HepG2 (cell line): ENCODE data around the gene RIPK3. TPM values are rescaled to one million over a fixed set of nuclear protein-coding genes. Genes with fewer than 3 reads are reported as not detected.

Experiments used
- ATAC-seq: fragments of 200-7000 bp; cut with Tn5 transposase; 3 replicates; pipeline ENCODE4 v1.9.1; 2020; ENCODE audit warnings: mild to moderate bottlenecking, moderate library complexity
- BruUV-seq: library from RNA; stranded (reverse); fragments of 400-500 nt; replicated peaks from 2 replicates; lab custom pipeline; 2021; lab: Mats Ljungman, UMichigan
- CTCF ChIA-PET: fragments of 300-600 bp; formaldehyde crosslinking; extraction: SDS; loops from one replicate; lab custom pipeline; 2021; ENCODE audit warnings: low total read pairs, inconsistent platforms, low intra/inter-chr PET ratio; lab: Yijun Ruan, JAX
- POLR2A ChIA-PET: fragments of 350-600 bp; sonication (Branson Sonifier 250); formaldehyde crosslinking; loops from one replicate; lab custom pipeline; 2020; ENCODE audit warnings: antibody characterized with exemption, inconsistent platforms; lab: Yijun Ruan, JAX
- DNase-seq: peaks from one replicate; pipeline ENCODE4 v3.0.0-alpha.2; 2015; ENCODE audit warnings: low spot score
- FAIRE-seq: peaks from 3 replicates; lab custom pipeline; 2011; peaks lifted over from hg19 to GRCh38; lab: Jason Lieb, UNC
- H2AFZ ChIP-seq: one replicate; pipeline ENCODE4 v1.6.1; 2011; ENCODE audit warnings: low read length, inconsistent platforms
- H3K27ac ChIP-seq: fragments of 300-600 bp; 3 replicates; pipeline ENCODE4 v1.8.0; 2011; ENCODE audit warnings: mixed run types, mild to moderate bottlenecking, mixed read lengths, low read length, inconsistent platforms; ENCODE audit not compliant: insufficient read depth; ENCODE audit errors: extremely low read length
- H3K27me3 ChIP-seq, 2 experiments: fragments of 200-600 bp in 1 of 2; 2 replicates in 1 of 2; 3 replicates in 1 of 2; pipeline versions ENCODE4 v1.6.0 to v1.8.0; 2011; ENCODE audit warnings: low read length in 2 of 2, mild to moderate bottlenecking in 2 of 2, moderate library complexity in 2 of 2, inconsistent platforms in 1 of 2; ENCODE audit not compliant: insufficient read depth in 2 of 2, control insufficient read depth in 1 of 2
- H3K36me3 ChIP-seq, 2 experiments: fragments of 200-600 bp in 1 of 2; replicated peaks in 1 of 2; 2 replicates in 1 of 2; 3 replicates in 1 of 2; pipeline versions ENCODE4 v1.5.1 to v1.8.0; 2011; ENCODE audit warnings: low read length in 2 of 2, inconsistent platforms in 1 of 2; ENCODE audit not compliant: insufficient read depth in 2 of 2, control insufficient read depth in 1 of 2
- H3K4me1 ChIP-seq: 2 replicates; pipeline ENCODE4 v1.5.1; 2012; ENCODE audit warnings: low read length, inconsistent platforms; ENCODE audit not compliant: insufficient read depth
- H3K4me2 ChIP-seq: 2 replicates; pipeline ENCODE4 v1.6.0; 2011; ENCODE audit warnings: low read depth, low read length, inconsistent platforms
- H3K4me3 ChIP-seq, 3 experiments: fragments of 200-600 bp in 1 of 3; sonication (generic), shearing (Covaris generic) in 1 of 3; replicated peaks in 1 of 3; 2 replicates each; pipeline ENCODE4 v1.5.1; 2011 to 2016; ENCODE audit warnings: low read length in 3 of 3, inconsistent platforms in 2 of 3, low read depth in 2 of 3, mild to moderate bottlenecking in 2 of 3, control low read depth in 1 of 3, mixed read lengths in 1 of 3; ENCODE audit not compliant: insufficient read depth in 1 of 3
- H3K79me2 ChIP-seq: one replicate; pipeline ENCODE4 v1.6.1; 2011; ENCODE audit warnings: low read length, inconsistent platforms; ENCODE audit not compliant: insufficient read depth
- H3K9ac ChIP-seq: 2 replicates; pipeline ENCODE4 v1.6.0; 2011; ENCODE audit warnings: mild to moderate bottlenecking, low read depth, low read length, inconsistent platforms; ENCODE audit not compliant: insufficient read depth
- H3K9me3 ChIP-seq: 2 replicates; pipeline ENCODE4 v1.5.1; 2012; ENCODE audit warnings: mild to moderate bottlenecking, low read length
- H4K20me1 ChIP-seq: 2 replicates; pipeline ENCODE4 v1.6.0; 2011; ENCODE audit warnings: inconsistent platforms, mild to moderate bottlenecking, low read length, moderate library complexity; ENCODE audit not compliant: insufficient read depth
- CAMTA2 ChIP-seq: sonication (generic); formaldehyde crosslinking; IDR thresholded peaks from 2 replicates; pipeline ENCODE4 v1.4.0; 2020; ENCODE audit warnings: mild to moderate bottlenecking, missing genetic modification reagents, borderline replicate concordance
- FOXO1 ChIP-seq: sonication (generic); formaldehyde crosslinking; IDR thresholded peaks from 2 replicates; pipeline ENCODE4 v1.4.0; 2020; ENCODE audit warnings: missing genetic modification reagents
- GTF2F1 ChIP-seq: fragments of 150-350 bp; IDR thresholded peaks from 2 replicates; pipeline ENCODE4 v1.6.1; 2014; ENCODE audit warnings: low read length
- NONO ChIP-seq, 2 experiments: fragments of 450-650 bp in 1 of 2; sonication (generic) in 1 of 2; formaldehyde crosslinking in 1 of 2; IDR thresholded peaks in 1 of 2; conservative IDR thresholded peaks in 1 of 2; 2 replicates each; pipeline versions ENCODE4 v1.6.1 to v1.8.0; 2017 to 2022; ENCODE audit warnings: mild to moderate bottlenecking in 1 of 2, missing genetic modification reagents in 1 of 2, moderate library complexity in 1 of 2
- RFXANK ChIP-seq: IDR thresholded peaks from 2 replicates; pipeline ENCODE4 v1.6.1; 2016
- SMAD3 ChIP-seq: sonication (generic); formaldehyde crosslinking; IDR thresholded peaks from 2 replicates; pipeline ENCODE4 v1.4.0; 2020; ENCODE audit warnings: missing genetic modification reagents
- SMC3 ChIP-seq: IDR thresholded peaks from 2 replicates; pipeline ENCODE4 v1.6.1; 2011; ENCODE audit warnings: low read length, improper control_type of control experiment
- SSRP1 ChIP-seq: IDR thresholded peaks from 2 replicates; pipeline ENCODE4 v1.6.1; 2016; ENCODE audit warnings: control low read depth
- TBX3 ChIP-seq: fragments of 450-650 bp; IDR thresholded peaks from 2 replicates; pipeline ENCODE4 v1.6.1; 2017; ENCODE audit warnings: antibody characterized with exemption, mild to moderate bottlenecking, inconsistent platforms, borderline replicate concordance
- TFAP4 ChIP-seq: sonication (generic); IDR thresholded peaks from 2 replicates; pipeline ENCODE4 v1.6.1; 2016; ENCODE audit warnings: low read depth, borderline replicate concordance
- THAP11 ChIP-seq: IDR thresholded peaks from 2 replicates; pipeline ENCODE4 v1.6.1; 2016; ENCODE audit warnings: missing biosample characterization, missing genetic modification reagents
- ZFP36L1 ChIP-seq: sonication (generic); formaldehyde crosslinking; IDR thresholded peaks from 2 replicates; pipeline ENCODE4 v1.8.0; 2022; ENCODE audit warnings: mild to moderate bottlenecking, missing genetic modification reagents, moderate library complexity
- ZKSCAN5 ChIP-seq: sonication (generic); formaldehyde crosslinking; IDR thresholded peaks from 2 replicates; pipeline ENCODE4 v1.5.1; 2020; ENCODE audit warnings: mild to moderate bottlenecking, missing genetic modification reagents
- ZMYM4 ChIP-seq: sonication (generic); formaldehyde crosslinking; IDR thresholded peaks from 2 replicates; pipeline ENCODE4 v1.8.1; 2023; ENCODE audit warnings: mild to moderate bottlenecking, missing genetic modification reagents
- ZNF281 ChIP-seq: sonication (generic); formaldehyde crosslinking; IDR thresholded peaks from 2 replicates; pipeline ENCODE4 v1.4.0; 2020; ENCODE audit warnings: missing genetic modification reagents, borderline replicate concordance
- ZNF362 ChIP-seq: sonication (generic); formaldehyde crosslinking; IDR thresholded peaks from 2 replicates; pipeline ENCODE4 v1.4.0; 2020; ENCODE audit warnings: missing genetic modification reagents, mild to moderate bottlenecking, borderline replicate concordance
- ZNF589 ChIP-seq: sonication (generic); formaldehyde crosslinking; conservative IDR thresholded peaks from 2 replicates; pipeline ENCODE4 v1.8.0; 2022; ENCODE audit warnings: mild to moderate bottlenecking, moderate library complexity, missing genetic modification reagents
- ZNF7 ChIP-seq: IDR thresholded peaks from 2 replicates; pipeline ENCODE4 v1.6.1; 2016; ENCODE audit warnings: missing biosample characterization, missing genetic modification reagents
- ZUFSP ChIP-seq: sonication (generic); formaldehyde crosslinking; IDR thresholded peaks from 2 replicates; pipeline ENCODE4 v1.9.0; 2021; ENCODE audit warnings: missing genetic modification reagents, mild to moderate bottlenecking, borderline replicate concordance
- WGBS: methylation state at CpG from one replicate; pipeline ENCODE4 v1.1.6; 2017; ENCODE audit warnings: low lambda C conversion rate; 5-methylcytosine and 5-hydroxymethylcytosine counted together
- in situ Hi-C: cut with HindIII; loops from 2 replicates; pipeline ENCODE4 v1.10.0; 2017; ENCODE audit warnings: low pct_unique_long_range_greater_than_20kb; ENCODE audit not compliant: extremely low pct_ligation_motif_present
- intact Hi-C: fragments of 100-400 bp; cut with micrococcal nuclease; formaldehyde crosslinking; loops from one replicate; pipeline ENCODE4 v1.10.0; 2022; ENCODE audit not compliant: unreplicated experiment
- polyA plus RNA-seq, 8 experiments: library from polyadenylated mRNA; depleted of rRNA in 3 of 8; stranded (reverse) in 7 of 8; unstranded in 1 of 8; fragments of >200 nt; fragmentation: Illumina TruSeq in 4 of 8; extraction: Trizol in 4 of 8; gene quantifications; 2 replicates each; pipeline versions ENCODE4 v1.2.1 to v1.2.3, GENCODE V29; 2011 to 2016; ENCODE audit warnings: low read depth in 4 of 8, missing spikeins in 1 of 8, mixed read lengths in 1 of 8; ENCODE audit not compliant: insufficient read depth in 1 of 8
- total RNA-seq, 5 experiments: library from RNA; depleted of rRNA; stranded (reverse); fragments of >200 nt; fragmentation: Illumina TruSeq; extraction: Trizol; gene quantifications; 2 replicates each; pipeline ENCODE4 v1.2.3, GENCODE V29; 2016; ENCODE audit warnings: low read depth in 1 of 5

RIPK3 gene
- total and polyA plus RNA-seq, 2 of the 13 experiments (the other 11 are each of a cell fraction or from before 2014, with no cell fraction given): not detected

- Histone ChIP-seq H2AFZ (no peak overlapping the region), H3K4me1 (peaks cover 15% of the 10 kb centered on the region), H3K4me2 (no peak overlapping the region), H3K36me3 (no peaks in the 10 kb centered on the region), H4K20me1 (no peaks in the 10 kb centered on the region), H3K27me3 (peaks cover 8 to 51% of the 10 kb centered on the region in 2 experiments; a peak in 4 of 5 replicates), H3K9ac (no peak overlapping the region), H3K79me2 (no peaks in the 10 kb centered on the region), H3K27ac (no peak overlapping the region), H3K9me3 (no peaks in the 10 kb centered on the region), H3K4me3 (no peak overlapping the region)
- ATAC-seq (no peak; the same call in 2 of the 3 replicates), DNase-seq (no peak), FAIRE-seq (no peak)
- intact Hi-C loops: no loop called here
- BruUV-seq: no TSS peak
- CTCF ChIA-PET: no interaction called here
- in situ Hi-C loops: no loop called here
- POLR2A ChIA-PET: interaction anchor here (1.0 to 2.5 kb wide), 3 partner anchors 47 to 64 kb away, joined by 4 to 6 read pairs (median 4); partner anchors contain the start of genes CBLN3 and KHNYN
- WGBS: 13% methylated on average over 2 of the region's 2 CpGs
- no peak for TF ChIP-seq ZNF362 (CRISPR knock-in tag)
- no peak for TF ChIP-seq ZMYM4 (CRISPR knock-in tag)
- TF ChIP-seq ZNF7 (CRISPR knock-in tag): no peak
- no peak for TF ChIP-seq ZUFSP (CRISPR knock-in tag)
- TF ChIP-seq ZNF589 (CRISPR knock-in tag): no peak
- TF ChIP-seq ZNF281 (CRISPR knock-in tag): no peak
- TF ChIP-seq ZKSCAN5 (CRISPR knock-in tag): 0 out of 2 replicates have a peak, but pooled peaks have one; percentile 24
- TF ChIP-seq THAP11: no peak
- 0 out of 2 replicates have a peak, but pooled peaks have one; percentile 18 for TF ChIP-seq NONO (IDR thresholded peaks at IDR 0.05)
- TF ChIP-seq NONO (CRISPR knock-in tag; conservative IDR thresholded peaks at IDR 0.05): no peak
- no peak for TF ChIP-seq ZFP36L1 (CRISPR knock-in tag)
- no peak for TF ChIP-seq SMC3
- TF ChIP-seq SMAD3: no peak
- no peak for TF ChIP-seq TFAP4
- 0 out of 2 replicates have a peak, but pooled peaks have one; percentile 2 for TF ChIP-seq CAMTA2 (CRISPR knock-in tag)
- no peak for TF ChIP-seq GTF2F1
- no peak for TF ChIP-seq TBX3
- TF ChIP-seq FOXO1 (CRISPR knock-in tag): no peak
- no peak for TF ChIP-seq RFXANK (CRISPR knock-in tag)
- no peak for TF ChIP-seq SSRP1
These were observed 37.9 kb upstream of the RIPK3 start for GRCh38 chr14:24377657-24378056.
